Measurements from ENCODE around the gene CTIF. TPM values are rescaled to one million over a fixed set of nuclear protein-coding genes. Genes with fewer than 3 reads are reported as not detected.

CTIF gene
- total RNA-seq, 1 experiment from 2014 or later = 8.2 TPM

- no peak for DNase-seq (ENCODE audit: low read depth)
These were observed 347.1 kb downstream of the CTIF start for GRCh38 chr18:48885924-48886400.

DNA sequence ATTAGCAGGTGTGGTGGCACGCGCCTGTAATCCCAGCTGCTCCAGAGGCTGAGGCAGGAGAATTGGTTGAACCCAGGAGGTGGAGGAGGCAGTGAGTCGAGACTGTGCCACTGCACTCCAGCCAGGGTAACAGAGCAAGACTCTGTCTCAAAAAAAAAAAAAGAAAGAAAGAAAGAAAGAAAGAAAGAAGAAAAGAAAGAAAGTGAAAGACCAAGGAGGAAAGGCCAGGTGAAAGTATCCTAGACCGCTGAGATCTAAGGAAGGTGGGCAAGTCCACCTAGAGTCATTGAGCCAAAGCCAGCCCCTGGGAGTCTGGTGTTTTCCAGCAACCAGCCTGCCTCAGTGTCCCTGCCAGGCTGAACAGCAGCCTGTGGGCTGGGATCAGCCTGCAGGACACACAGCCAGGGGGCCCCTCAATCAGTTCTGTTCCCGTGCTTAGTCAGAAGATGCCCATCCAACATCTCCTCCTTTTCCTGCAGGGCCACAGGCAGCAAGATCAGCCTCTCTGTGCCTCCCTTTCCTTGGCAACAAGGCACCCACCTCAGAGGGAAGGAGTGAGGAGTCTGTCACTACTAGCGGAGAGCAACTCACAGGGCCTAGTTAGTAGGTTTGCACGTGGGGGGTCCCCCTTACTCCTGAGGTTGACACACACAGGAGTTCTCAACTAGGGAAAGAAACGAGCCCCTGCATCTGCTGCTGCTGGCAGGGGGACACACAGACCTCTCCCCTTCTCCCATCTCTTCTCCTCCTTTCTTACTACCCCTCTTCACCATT lies 347.9 kb downstream of the CTIF start:
- no peak for DNase-seq (ENCODE audit: low read depth)

- DNase-seq (ENCODE audit: low read depth) = no peak
These were observed 348.6 kb downstream of the CTIF start for GRCh38 chr18:48887294-48887904.

GRCh38 chr18:48887905-48888772 lies 349.3 kb downstream of the CTIF start:
- DNase-seq (ENCODE audit: low read depth) = no peak

DNA sequence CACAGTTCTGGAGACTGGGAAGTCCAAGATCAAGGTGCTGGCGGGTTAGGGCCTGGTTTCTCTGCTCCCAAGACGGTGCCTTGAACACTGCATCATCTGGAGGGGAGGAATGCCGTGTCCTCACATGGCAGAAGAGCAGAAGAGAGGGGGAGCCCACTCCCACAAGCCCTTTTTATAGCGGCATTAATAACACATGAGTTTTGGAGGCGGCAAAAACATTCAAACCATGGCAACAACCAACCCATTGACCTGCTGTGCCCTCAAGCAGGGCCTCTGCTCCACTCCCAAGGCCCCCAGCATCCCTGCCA lies 349.9 kb downstream of the CTIF start:
- DNase-seq (ENCODE audit: low read depth) = no peak

DNA sequence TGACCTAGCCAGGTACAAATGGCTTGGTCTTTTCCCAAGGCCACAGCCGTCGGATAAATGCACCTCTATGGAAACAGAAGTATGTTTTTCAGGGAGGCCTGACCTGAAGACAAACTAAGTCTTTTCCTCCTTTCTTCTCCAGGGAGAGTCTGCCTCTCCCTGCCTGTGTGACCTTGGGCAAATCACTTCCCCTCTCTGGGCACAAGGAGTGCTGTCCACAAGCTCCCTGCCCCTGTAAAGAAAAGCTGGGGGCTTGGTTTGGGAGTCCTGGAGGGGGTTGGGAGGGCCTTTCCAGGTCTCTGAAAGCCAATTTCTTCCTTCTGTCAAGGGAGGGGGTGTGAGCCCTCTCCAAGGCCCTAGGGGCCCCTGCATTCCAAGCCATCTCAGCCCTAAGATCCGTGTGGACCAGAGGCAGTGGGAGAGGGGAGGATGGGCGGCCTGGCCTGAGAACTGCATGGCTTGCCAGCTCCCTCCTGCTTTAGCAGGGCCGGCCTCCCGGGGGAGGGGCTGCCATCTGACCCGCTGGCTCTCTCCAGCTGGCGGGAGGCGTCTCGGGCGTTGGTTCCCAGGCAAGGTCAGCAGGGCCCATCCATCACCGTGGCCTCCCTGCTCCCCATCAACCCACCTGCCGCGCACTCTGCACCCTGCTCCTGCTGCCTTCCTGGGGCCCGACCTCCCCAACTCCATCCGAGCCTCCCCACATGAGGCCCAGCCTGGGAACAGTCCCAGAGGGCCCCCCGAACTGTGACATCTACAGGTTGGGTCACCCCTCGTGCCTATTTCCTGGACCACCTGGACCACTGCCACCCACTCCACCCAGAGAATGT lies 350.5 kb downstream of the CTIF start:
- no peak for DNase-seq (ENCODE audit: low read depth)

DNA sequence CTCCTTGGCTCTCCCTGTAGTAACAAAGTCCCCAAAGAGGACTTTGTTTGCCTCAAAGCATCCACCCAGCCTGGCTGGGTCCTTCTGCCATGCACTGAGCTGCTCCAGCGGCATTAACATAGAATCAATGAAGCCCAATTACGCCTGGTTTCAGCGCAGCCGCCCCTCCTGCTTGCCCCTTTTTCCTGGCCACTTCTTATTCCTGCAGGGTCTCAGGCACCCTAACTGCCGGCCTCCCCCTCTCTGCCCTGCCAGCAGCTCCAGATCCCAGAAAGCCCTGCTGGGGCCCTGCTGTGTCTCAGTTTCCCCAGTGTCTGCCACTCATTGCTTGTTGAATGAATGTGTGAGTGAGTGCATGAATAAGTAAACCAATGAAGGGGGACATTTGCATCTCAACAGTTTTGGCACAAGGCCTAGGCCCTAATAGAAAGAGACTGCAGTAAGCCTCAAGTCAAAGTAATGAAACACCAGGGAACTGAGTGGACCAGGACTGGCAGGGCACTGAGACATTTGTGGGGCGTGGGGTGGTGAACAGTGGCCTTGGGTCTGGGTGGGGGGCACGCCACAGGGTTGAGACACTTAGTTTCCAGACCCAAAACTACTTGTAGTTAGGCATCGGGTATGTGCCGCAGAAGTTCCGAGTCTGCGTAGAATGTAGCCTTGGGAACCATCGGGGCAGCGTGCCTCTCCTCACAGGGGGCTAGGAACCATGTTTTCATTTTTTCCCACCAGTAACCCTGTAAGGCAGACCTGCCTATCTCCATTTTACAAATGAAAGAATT lies 351.3 kb downstream of the CTIF start:
- DNase-seq (ENCODE audit: low read depth) = no peak

DNA sequence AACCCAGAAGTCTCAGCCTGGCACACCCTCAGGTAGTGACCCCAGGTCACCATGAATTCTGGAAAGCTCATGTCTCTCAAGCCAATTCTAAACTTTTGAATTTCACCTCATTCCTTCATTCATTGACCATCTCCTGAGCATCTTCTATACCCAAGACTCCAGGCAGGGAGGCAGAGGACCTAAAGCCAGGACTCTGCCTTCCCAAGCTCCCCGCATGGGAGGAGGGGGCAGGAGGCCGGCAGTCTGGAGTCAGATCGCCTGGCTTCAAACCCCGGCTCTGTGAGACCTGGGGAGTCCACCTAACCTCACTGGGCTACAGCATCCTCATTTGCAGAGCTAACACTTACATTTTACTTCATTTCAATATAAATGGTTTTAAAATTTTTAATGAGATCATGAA lies 352.9 kb downstream of the CTIF start:
- no peak for DNase-seq (ENCODE audit: low read depth)

DNA sequence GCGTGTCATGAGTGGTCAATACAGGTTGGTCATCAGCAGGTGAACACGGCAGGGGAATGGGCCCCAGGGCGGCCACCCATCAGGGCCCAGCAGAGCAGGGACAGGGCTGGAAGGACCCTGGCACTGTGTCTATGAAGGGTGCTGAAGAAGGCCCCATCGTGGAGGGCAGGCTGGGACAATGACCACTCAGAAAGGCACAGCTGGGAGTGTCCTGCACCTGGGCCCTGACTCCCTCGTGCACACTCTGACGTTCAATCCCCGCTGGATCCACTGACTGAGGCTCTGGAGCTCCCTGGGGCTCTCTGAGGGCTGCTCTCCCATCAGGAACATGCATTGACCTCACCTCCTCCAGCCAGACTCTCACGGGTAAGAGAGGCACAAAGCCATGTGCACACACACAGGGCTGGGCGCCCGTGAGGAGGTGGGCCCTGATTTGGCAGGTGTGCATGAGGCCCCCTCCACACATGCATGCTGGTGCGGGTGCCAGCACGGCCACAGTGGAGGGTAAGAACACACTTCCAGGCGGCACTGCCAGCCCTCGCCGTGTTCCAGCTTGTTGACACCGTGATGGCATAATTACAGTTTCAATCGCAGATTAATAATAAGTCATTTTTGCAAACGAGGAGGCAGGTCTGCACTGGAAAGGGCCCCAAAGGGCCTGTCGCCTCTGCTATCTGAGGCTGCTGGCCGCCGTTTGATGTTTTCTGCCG lies 353.5 kb downstream of the CTIF start:
- no peak for DNase-seq (ENCODE audit: low read depth)

- DNase-seq (ENCODE audit: low read depth) = no peak
These were observed 354.3 kb downstream of the CTIF start for GRCh38 chr18:48893061-48893607.

DNA sequence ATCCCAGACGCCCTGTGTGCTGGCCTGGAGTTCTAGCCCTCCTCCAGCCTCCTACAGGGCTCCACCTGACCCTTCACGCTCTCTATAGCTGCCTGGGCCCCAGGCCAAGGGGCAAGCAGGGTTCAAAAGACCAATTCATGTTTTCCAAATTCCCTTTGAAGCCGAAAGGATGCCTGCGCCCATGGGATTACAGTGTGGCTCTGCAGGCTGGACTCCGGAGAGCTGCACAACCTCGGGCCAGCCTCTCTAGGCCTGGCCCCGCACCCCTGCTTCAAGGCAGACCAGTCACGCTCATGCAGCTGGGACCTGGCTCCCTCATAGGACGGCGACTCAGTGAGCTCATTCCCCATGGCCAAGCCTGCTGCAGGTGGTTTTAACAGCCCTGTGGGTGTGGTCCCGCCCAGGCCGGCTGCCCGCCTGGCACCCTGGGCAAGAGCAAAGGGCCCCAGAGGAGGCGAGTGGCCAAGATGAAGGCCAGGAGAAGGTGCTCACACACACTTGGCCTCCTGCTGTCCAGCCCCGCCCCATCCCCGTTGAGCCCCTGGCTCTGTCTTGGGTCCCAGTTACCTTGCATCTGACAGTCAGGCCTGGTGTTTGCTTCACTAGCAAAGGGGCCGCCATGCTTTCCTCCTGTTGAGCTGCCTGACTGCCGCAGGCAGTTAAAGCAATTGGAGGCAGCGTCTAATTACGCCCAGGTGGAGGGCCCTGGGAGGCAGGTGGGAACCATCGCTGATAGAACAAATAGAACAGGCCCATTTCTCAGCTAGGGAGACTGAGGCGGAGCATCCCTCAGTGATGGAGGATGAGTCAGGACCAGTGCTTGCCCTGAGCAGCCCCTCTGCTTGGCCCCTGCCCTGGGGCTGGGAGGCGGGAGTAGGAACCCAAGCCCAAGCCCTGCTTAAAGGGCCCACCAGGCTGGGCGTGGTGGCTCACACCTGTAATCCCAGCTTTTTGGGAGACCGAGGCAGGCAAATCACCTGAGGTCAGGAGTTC lies 355.1 kb downstream of the CTIF start:
- no peak for DNase-seq (ENCODE audit: low read depth)

GRCh38 chr18:48894799-48895346 lies 356.0 kb downstream of the CTIF start:
- DNase-seq (ENCODE audit: low read depth) = no peak

DNA sequence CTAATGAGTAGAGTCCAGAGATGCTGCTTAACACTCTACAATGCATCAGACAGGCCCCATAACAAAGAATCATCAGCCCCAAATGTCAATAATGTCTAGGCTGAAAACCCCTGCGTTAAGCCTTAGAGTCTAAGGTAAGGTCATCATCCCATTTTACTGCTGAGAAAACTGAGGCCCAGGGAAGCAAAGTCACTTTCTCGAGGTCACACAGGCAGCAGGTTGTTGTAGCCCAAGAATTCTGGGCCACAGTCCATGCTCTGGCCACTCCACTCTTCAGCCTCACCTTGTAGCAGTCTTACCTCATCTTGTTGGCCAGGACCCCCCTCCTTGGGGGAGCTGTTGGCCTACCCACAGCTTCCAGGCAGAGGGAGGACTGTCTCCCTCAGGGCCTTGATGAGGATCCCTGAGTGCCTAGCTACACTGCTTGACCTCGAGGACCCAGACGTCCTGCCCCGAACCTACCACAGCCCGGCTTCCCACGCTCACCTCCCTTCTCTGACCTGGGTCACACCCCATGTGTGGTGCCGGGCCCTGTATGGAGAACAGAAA lies 357.6 kb downstream of the CTIF start:
- DNase-seq (ENCODE audit: low read depth) = no peak

- peak; percentile 50 for DNase-seq (ENCODE audit: low read depth)
These were observed 358.2 kb downstream of the CTIF start for GRCh38 chr18:48896875-48897511.

GRCh38 chr18:48897531-48897930 lies 358.7 kb downstream of the CTIF start:
- no peak for DNase-seq (ENCODE audit: low read depth)

- DNase-seq (ENCODE audit: low read depth) = no peak
These were observed 359.7 kb downstream of the CTIF start for GRCh38 chr18:48898521-48898920.

GRCh38 chr18:48899558-48900174 lies 360.8 kb downstream of the CTIF start:
- no peak for DNase-seq (ENCODE audit: low read depth)
